ENCODE results near the gene SATB1. TPM values are rescaled to one million over a fixed set of nuclear protein-coding genes. Genes with fewer than 3 reads are reported as not detected.
A peak's percentile ranks its signal among the peaks of the same experiment; 100 is the strongest.

SATB1 gene
- total RNA-seq, 1 donor: 23.3 TPM

DNA sequence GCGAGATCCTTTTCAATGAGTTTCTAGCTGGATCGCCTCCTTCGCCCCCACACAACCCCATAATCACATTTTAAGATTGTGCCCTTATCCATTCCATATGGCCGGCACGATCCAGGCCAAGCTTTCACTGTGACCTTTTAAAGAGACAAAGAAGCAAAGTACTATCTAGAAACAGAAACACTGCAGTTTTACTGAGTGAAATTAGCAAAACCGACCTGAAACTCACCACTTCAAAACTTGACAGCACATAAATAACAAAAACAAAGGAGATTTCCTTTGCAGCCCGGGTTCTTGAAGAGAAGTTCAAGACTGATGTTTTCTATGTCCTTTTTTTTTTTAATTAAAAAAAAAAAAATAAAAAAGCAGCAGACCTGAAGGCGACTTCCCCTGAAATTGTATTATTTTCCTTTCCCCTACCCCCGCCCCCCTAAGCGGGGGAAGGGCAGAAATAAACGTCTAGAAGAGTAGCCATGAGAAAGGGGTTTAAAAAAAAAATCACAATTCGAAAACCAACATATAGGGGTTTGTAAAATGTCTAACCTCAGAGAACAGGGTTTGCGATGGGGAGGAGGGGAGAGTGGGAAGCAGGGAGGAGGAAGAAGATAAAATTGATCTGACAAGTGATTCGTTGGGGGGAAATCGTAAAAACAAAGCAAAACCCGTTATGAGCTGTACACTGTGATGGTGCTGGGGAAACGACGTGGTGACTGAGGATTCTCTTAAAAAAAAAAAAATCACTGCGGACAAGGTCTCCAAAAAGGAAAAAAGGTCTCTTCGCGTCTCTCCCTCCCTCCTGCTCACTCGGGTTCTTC is 1.5 kb downstream of the SATB1 start:
- peak overlapping the region; percentile 79 for H3K4me3 ChIP-seq (ENCODE audit: low read depth, low read length)
- DNase-seq (ENCODE audit: low read depth): peak; percentile 68
- TF ChIP-seq, protein P1, sequence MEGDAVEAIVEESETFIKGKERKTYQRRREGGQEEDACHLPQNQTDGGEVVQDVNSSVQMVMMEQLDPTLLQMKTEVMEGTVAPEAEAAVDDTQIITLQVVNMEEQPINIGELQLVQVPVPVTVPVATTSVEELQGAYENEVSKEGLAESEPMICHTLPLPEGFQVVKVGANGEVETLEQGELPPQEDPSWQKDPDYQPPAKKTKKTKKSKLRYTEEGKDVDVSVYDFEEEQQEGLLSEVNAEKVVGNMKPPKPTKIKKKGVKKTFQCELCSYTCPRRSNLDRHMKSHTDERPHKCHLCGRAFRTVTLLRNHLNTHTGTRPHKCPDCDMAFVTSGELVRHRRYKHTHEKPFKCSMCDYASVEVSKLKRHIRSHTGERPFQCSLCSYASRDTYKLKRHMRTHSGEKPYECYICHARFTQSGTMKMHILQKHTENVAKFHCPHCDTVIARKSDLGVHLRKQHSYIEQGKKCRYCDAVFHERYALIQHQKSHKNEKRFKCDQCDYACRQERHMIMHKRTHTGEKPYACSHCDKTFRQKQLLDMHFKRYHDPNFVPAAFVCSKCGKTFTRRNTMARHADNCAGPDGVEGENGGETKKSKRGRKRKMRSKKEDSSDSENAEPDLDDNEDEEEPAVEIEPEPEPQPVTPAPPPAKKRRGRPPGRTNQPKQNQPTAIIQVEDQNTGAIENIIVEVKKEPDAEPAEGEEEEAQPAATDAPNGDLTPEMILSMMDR (IDR thresholded peaks at IDR 0.05; ENCODE audit: insufficient read depth, low read length): no peak

DNA sequence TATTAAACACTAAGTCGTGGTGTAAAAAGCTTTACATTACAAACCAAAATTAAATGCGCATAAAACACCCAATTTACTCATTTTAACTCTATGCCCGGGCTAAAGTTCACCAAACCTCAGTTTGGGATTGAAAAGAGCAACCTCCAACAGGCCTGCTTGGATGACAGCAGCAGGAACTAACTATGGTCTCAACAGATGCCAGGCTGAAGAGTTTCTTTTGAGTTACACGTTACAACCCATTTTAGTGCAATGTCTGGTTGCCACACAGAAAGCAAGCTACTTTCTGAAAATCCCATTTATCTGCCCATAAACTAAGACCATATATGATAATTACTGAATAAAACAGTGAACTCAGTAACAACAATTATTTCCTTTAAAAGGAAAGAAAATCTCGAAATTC is 2.2 kb downstream of the SATB1 start:
- no peak for DNase-seq (ENCODE audit: low read depth)
- H3K4me3 ChIP-seq (ENCODE audit: low read depth, low read length): no peak overlapping the region
- TF ChIP-seq, protein P1 (IDR thresholded peaks at IDR 0.05; ENCODE audit: insufficient read depth, low read length): no peak

DNA sequence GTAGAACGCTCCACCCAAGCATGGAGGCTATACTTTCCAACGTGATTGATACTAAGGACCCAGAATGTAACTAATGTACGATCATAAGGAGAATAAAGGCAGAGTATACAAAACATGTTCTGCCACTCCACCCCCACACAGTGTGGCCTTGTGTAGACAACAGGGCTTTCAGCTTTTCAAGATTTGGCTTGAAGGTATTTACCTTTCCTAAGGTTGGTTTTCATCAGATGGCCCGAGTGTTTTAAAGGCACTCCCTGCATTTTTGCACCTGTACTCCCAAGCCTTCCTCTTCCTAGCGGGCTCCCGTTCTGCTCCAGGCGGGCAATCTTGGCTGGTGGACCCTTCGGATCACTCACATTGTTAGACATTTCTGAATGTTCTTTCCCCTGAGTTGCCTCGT is 4.6 kb downstream of the SATB1 start:
- no peak overlapping the region for H3K4me3 ChIP-seq (ENCODE audit: low read depth, low read length)
- no peak for DNase-seq (ENCODE audit: low read depth)
- TF ChIP-seq, protein P1 (IDR thresholded peaks at IDR 0.05; ENCODE audit: insufficient read depth, low read length): no peak

- no peak for DNase-seq (ENCODE audit: low read depth)
- TF ChIP-seq, protein P1 (IDR thresholded peaks at IDR 0.05; ENCODE audit: insufficient read depth, low read length): no peak
- H3K4me3 ChIP-seq (ENCODE audit: low read depth, low read length): no peak overlapping the region
Observed at GRCh38 chr3:18419232-18419631, 5.9 kb downstream of the SATB1 start.

DNA sequence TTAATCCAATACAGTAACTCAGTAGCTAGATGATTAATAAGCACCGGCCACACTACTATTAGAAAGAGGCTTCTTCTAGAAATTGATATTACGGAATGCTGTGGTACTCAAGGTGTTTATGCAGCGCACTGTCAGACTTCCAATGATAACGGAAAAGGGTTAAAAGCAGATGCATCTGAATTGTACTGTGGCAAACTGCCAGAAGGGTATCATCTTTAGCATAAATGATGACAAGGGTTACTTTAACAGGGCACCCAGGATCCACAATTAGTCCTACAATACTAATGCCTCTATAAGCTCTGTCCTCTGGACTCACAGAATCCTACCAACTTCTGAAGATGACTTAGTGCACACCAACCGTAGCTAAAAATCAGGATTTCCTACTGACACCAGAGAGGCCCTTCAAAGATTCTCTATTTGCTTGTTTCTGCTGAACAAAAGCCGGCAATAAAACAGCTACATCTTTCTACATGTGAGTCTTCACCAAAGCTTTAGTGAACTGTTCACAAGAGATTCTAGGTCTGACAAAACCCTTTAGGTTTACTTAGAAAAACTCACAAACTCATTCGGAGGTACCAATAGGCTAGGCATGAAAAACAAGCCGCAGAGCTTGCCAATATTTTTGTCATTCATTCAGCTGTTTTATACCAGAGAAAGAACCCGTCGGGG is 7.1 kb downstream of the SATB1 start:
- TF ChIP-seq, protein P1 (IDR thresholded peaks at IDR 0.05; ENCODE audit: insufficient read depth, low read length): no peak
- DNase-seq (ENCODE audit: low read depth): no peak
- H3K4me3 ChIP-seq (ENCODE audit: low read depth, low read length): no peak overlapping the region

GRCh38 chr3:18416332-18416731 is 8.8 kb downstream of the SATB1 start:
- TF ChIP-seq, protein P1 (IDR thresholded peaks at IDR 0.05; ENCODE audit: insufficient read depth, low read length): no peak
- DNase-seq (ENCODE audit: low read depth): no peak
- no peak overlapping the region for H3K4me3 ChIP-seq (ENCODE audit: low read depth, low read length)
